Sigmoid colon (tissue), 7 donors: ENCODE measurements around the gene VPS13C. TPM values are rescaled to one million over a fixed set of nuclear protein-coding genes. Genes with fewer than 3 reads are reported as not detected.

Source experiments
- DNase-seq: peaks from one replicate; pipeline ENCODE4 v3.0.0-alpha.2; 2019
- H3K27ac ChIP-seq, 4 donors: fragments of 200-600 bp; sonication (generic); one replicate each; pipeline ENCODE4 v1.5.1; 2016 to 2019; ENCODE audit warnings: mild to moderate bottlenecking in 1 of 4
- H3K27me3 ChIP-seq, 3 donors: fragments of 200-600 bp; sonication (generic); one replicate each; pipeline ENCODE4 v1.5.1; 2019; ENCODE audit warnings: mild to moderate bottlenecking in 1 of 3
- H3K36me3 ChIP-seq, 4 donors: fragments of 200-600 bp; sonication (generic); one replicate each; pipeline ENCODE4 v1.5.1; 2016 to 2019
- H3K4me1 ChIP-seq, 4 donors: fragments of 200-600 bp; sonication (generic); one replicate each; pipeline ENCODE4 v1.5.1; 2017 to 2019
- H3K4me3 ChIP-seq, 4 donors: fragments of 200-600 bp; sonication (generic); one replicate each; pipeline ENCODE4 v1.5.1; 2017 to 2019; ENCODE audit warnings: mild to moderate bottlenecking in 2 of 4, moderate library complexity in 1 of 4
- H3K9me3 ChIP-seq, 4 donors: fragments of 200-600 bp in 3 of 4; sonication (generic) in 3 of 4; one replicate each; pipeline versions ENCODE4 v1.5.1 to v1.6.1; 2013 to 2019
- CTCF ChIP-seq, 4 experiments: fragments of 450-650 bp in 3 of 4; fragments of 200-600 bp in 1 of 4; IDR thresholded peaks; one replicate each; pipeline ENCODE4 v1.5.1; 2016 to 2019; ENCODE audit warnings: antibody characterized with exemption in 4 of 4, mild to moderate bottlenecking in 3 of 4, moderate library complexity in 2 of 4
- EP300 ChIP-seq, 4 donors: sonication (generic); formaldehyde crosslinking; IDR thresholded peaks; one replicate each; pipeline ENCODE4 v1.6.1; 2017; ENCODE audit warnings: antibody characterized with exemption in 4 of 4
- POLR2A ChIP-seq, 2 donors: fragments of 450-650 bp; IDR thresholded peaks; one replicate each; pipeline ENCODE4 v1.6.1; 2016; ENCODE audit warnings: antibody characterized with exemption in 2 of 2, mild to moderate bottlenecking in 2 of 2, moderate library complexity in 2 of 2
- POLR2AphosphoS5 ChIP-seq, 4 donors: sonication (generic); formaldehyde crosslinking; IDR thresholded peaks; one replicate each; pipeline ENCODE4 v1.6.1; 2017; ENCODE audit warnings: antibody characterized with exemption in 4 of 4
- WGBS, 2 donors: extraction: QIAGEN DNeasy Blood & Tissue Kit; methylation state at CpG; one replicate each; pipeline ENCODE4 v1.1.7; 2013; 5-methylcytosine and 5-hydroxymethylcytosine counted together
- intact Hi-C: fragments of 100-400 bp; cut with DNase I; formaldehyde crosslinking; loops from one replicate; pipeline ENCODE4 v1.15.1; 2023
- polyA plus RNA-seq, 3 donors: library from polyadenylated mRNA; stranded (reverse); fragments of 200-250 nt; gene quantifications; one replicate each; pipeline ENCODE4 v1.2.3, GENCODE V29; 2013
- total RNA-seq, 4 donors: library from RNA; depleted of rRNA; stranded (reverse); fragments of >200 nt; gene quantifications; one replicate each; pipeline ENCODE4 v1.1.0, GENCODE V29; 2016
- donor health status: healthy with polysubstance abuse.
- donor health status: Bipolar disorder and iron deficiency.
- donor health status: healthy.

The VPS13C gene
- total and polyA plus RNA-seq, 7 donors = 2.1 to 112 (median 71.5) TPM

- Histone ChIP-seq H3K4me1 (no peaks in the 10 kb centered on the region), H3K36me3 (peaks cover 0 to 74% (median 9%) of the 10 kb centered on the region in 4 donors), H3K27me3 (no peaks in the 10 kb centered on the region), H3K9me3 (no peaks in the 10 kb centered on the region), H3K27ac (no peak overlapping the region), H3K4me3 (no peak overlapping the region)
- WGBS, 2 donors = 94 to 96% methylated on average over 2 of the region's 2 CpGs
- intact Hi-C loops = no loop called here
- no peak for DNase-seq
- TF ChIP-seq POLR2A (IDR thresholded peaks at IDR 0.05) (no peak), CTCF (IDR thresholded peaks at IDR 0.05) (no peak), POLR2AphosphoS5 (IDR thresholded peaks at IDR 0.05) (no peak), EP300 (IDR thresholded peaks at IDR 0.05) (no peak)
Measured at GRCh38 chr15:61943992-61944391, 116.3 kb downstream of the VPS13C start.

- 92 to 94% methylated on average over 1 of the region's 1 CpG for WGBS, 2 donors
- TF ChIP-seq POLR2A (IDR thresholded peaks at IDR 0.05) (no peak), EP300 (IDR thresholded peaks at IDR 0.05) (no peak), CTCF (IDR thresholded peaks at IDR 0.05) (no peak), POLR2AphosphoS5 (IDR thresholded peaks at IDR 0.05) (no peak)
Measured at GRCh38 chr15:61938249-61938648, 122.0 kb downstream of the VPS13C start.

GRCh38 chr15:61936528-61937195 is 123.6 kb downstream of the VPS13C start:
- WGBS, 2 donors = 77 to 85% methylated on average over 4 of the region's 4 CpGs
- no peak for DNase-seq
- intact Hi-C loops = no loop called here
- H3K4me1 ChIP-seq = no peaks in the 10 kb centered on the region
- H3K27ac ChIP-seq = no peak overlapping the region
- no peaks in the 10 kb centered on the region for H3K9me3 ChIP-seq
- no peaks in the 10 kb centered on the region for H3K27me3 ChIP-seq
- no peak overlapping the region for H3K4me3 ChIP-seq
- H3K36me3 ChIP-seq = peaks cover 0 to 45% (median 0%) of the 10 kb centered on the region in 4 donors
- no peak for TF ChIP-seq POLR2AphosphoS5 (IDR thresholded peaks at IDR 0.05)
- TF ChIP-seq EP300 (IDR thresholded peaks at IDR 0.05) = no peak
- no peak for TF ChIP-seq POLR2A (IDR thresholded peaks at IDR 0.05)
- TF ChIP-seq CTCF (IDR thresholded peaks at IDR 0.05) = no peak

More at GRCh38 chr15:61938249-61938648, 122.0 kb downstream of the VPS13C start:
- peaks cover 0 to 37% (median 0%) of the 10 kb centered on the region in 4 donors for H3K36me3 ChIP-seq
- H3K9me3 ChIP-seq = no peaks in the 10 kb centered on the region
- H3K27ac ChIP-seq = no peak overlapping the region
- no peak overlapping the region for H3K4me3 ChIP-seq
- DNase-seq = no peak
- H3K4me1 ChIP-seq = no peaks in the 10 kb centered on the region
- H3K27me3 ChIP-seq = no peaks in the 10 kb centered on the region
- intact Hi-C loops = no loop called here

GRCh38 chr15:61935493-61935892 is 124.8 kb downstream of the VPS13C start:
- no peak for DNase-seq
- H3K4me3 ChIP-seq = no peak overlapping the region
- 97 to 98% methylated on average over 4 of the region's 4 CpGs for WGBS, 2 donors
- peaks cover 0 to 45% (median 0%) of the 10 kb centered on the region in 4 donors for H3K36me3 ChIP-seq
- H3K4me1 ChIP-seq = no peaks in the 10 kb centered on the region
- TF ChIP-seq POLR2AphosphoS5 (IDR thresholded peaks at IDR 0.05) (no peak), EP300 (IDR thresholded peaks at IDR 0.05) (no peak), POLR2A (IDR thresholded peaks at IDR 0.05) (no peak), CTCF (IDR thresholded peaks at IDR 0.05) (no peak)
- intact Hi-C loops = no loop called here
- H3K27ac ChIP-seq = no peak overlapping the region
- no peaks in the 10 kb centered on the region for H3K27me3 ChIP-seq
- no peaks in the 10 kb centered on the region for H3K9me3 ChIP-seq

GRCh38 chr15:61929452-61929851 is 130.8 kb downstream of the VPS13C start:
- H3K9me3 ChIP-seq = no peaks in the 10 kb centered on the region
- no peak for TF ChIP-seq POLR2A (IDR thresholded peaks at IDR 0.05)
- no peak for TF ChIP-seq POLR2AphosphoS5 (IDR thresholded peaks at IDR 0.05)
- no peak for TF ChIP-seq EP300 (IDR thresholded peaks at IDR 0.05)
- TF ChIP-seq CTCF (IDR thresholded peaks at IDR 0.05) = no peak
- intact Hi-C loops = no loop called here
- H3K36me3 ChIP-seq = peaks cover 0 to 81% (median 6%) of the 10 kb centered on the region in 4 donors
- no peak overlapping the region for H3K27ac ChIP-seq
- no peaks in the 10 kb centered on the region for H3K27me3 ChIP-seq
- no peak for DNase-seq
- H3K4me3 ChIP-seq = no peak overlapping the region
- no peaks in the 10 kb centered on the region for H3K4me1 ChIP-seq
